Mesenchymal stem cell (in vitro differentiated cells and primary cell): ENCODE results near the gene NID2.

Experiments used
- DNase-seq: peaks from one replicate; pipeline ENCODE4 v3.0.0-alpha.2; 2013
- H2AFZ ChIP-seq: one replicate; pipeline ENCODE4 v1.6.1; 2013; ENCODE audit warnings: low read depth, mild to moderate bottlenecking, control low read depth, inconsistent platforms, low read length, moderate library complexity
- H2AK5ac ChIP-seq: 2 replicates; pipeline ENCODE4 v1.6.1; 2013; ENCODE audit warnings: low read length, moderate library complexity, mild to moderate bottlenecking, inconsistent platforms; ENCODE audit not compliant: severe bottlenecking
- H2BK120ac ChIP-seq: one replicate; pipeline ENCODE4 v1.6.1; 2013; ENCODE audit warnings: low read depth, mild to moderate bottlenecking, inconsistent platforms, low read length, moderate library complexity
- H2BK12ac ChIP-seq, 2 experiments: one replicate each; pipeline ENCODE4 v1.6.1; 2013; ENCODE audit warnings: inconsistent platforms in 2 of 2, low read length in 2 of 2, mild to moderate bottlenecking in 2 of 2, moderate library complexity in 2 of 2, control low read depth in 1 of 2
- H2BK15ac ChIP-seq: one replicate; pipeline ENCODE4 v1.6.1; 2013; ENCODE audit warnings: mild to moderate bottlenecking, low read depth, inconsistent platforms; ENCODE audit not compliant: poor library complexity, severe bottlenecking
- H2BK5ac ChIP-seq: 2 replicates; pipeline ENCODE4 v1.6.1; 2013; ENCODE audit warnings: low read depth, mild to moderate bottlenecking, low read length, control low read depth, inconsistent platforms; ENCODE audit not compliant: poor library complexity, severe bottlenecking
- H3K14ac ChIP-seq, 2 experiments: one replicate each; pipeline ENCODE4 v1.6.1; 2013; ENCODE audit warnings: inconsistent platforms in 2 of 2, low read length in 2 of 2, control low read depth in 1 of 2, mild to moderate bottlenecking in 1 of 2, moderate library complexity in 1 of 2
- H3K18ac ChIP-seq, 2 experiments: one replicate each; pipeline ENCODE4 v1.6.1; 2013; ENCODE audit warnings: inconsistent platforms in 2 of 2, low read length in 2 of 2, control low read depth in 1 of 2, low read depth in 1 of 2, mild to moderate bottlenecking in 1 of 2
- H3K23ac ChIP-seq, 2 experiments: one replicate each; pipeline ENCODE4 v1.6.1; 2013; ENCODE audit warnings: inconsistent platforms in 2 of 2, low read length in 2 of 2, mild to moderate bottlenecking in 2 of 2, moderate library complexity in 2 of 2, control low read depth in 1 of 2
- H3K27ac ChIP-seq: 2 replicates; pipeline ENCODE4 v1.5.1; 2013; ENCODE audit warnings: mild to moderate bottlenecking, moderate library complexity, low read length, control low read depth, inconsistent platforms; ENCODE audit not compliant: poor library complexity, severe bottlenecking
- H3K27me3 ChIP-seq, 2 experiments: 2 replicates each; pipeline versions ENCODE4 v1.6.1 to v1.7.0; 2013; ENCODE audit warnings: low read length in 2 of 2, mild to moderate bottlenecking in 2 of 2, moderate library complexity in 2 of 2, control low read depth in 1 of 2, inconsistent platforms in 1 of 2; ENCODE audit not compliant: control insufficient read depth in 1 of 2, insufficient read depth in 1 of 2
- H3K36me3 ChIP-seq, 2 experiments: 2 replicates each; pipeline versions ENCODE4 v1.6.1 to v1.7.0; 2013; ENCODE audit warnings: low read length in 2 of 2, control low read depth in 1 of 2, inconsistent platforms in 1 of 2, low read depth in 1 of 2, mild to moderate bottlenecking in 1 of 2; ENCODE audit not compliant: insufficient read depth in 2 of 2, control insufficient read depth in 1 of 2
- H3K4ac ChIP-seq, 2 experiments: one replicate each; pipeline ENCODE4 v1.6.1; 2013; ENCODE audit warnings: inconsistent platforms in 2 of 2, low read length in 2 of 2, mild to moderate bottlenecking in 2 of 2, moderate library complexity in 2 of 2, control low read depth in 1 of 2, low read depth in 1 of 2
- H3K4me1 ChIP-seq: 2 replicates; pipeline ENCODE4 v1.6.1; 2013; ENCODE audit warnings: low read depth, low read length, control low read depth; ENCODE audit not compliant: control insufficient read depth, insufficient read depth
- H3K4me2 ChIP-seq: 2 replicates; pipeline ENCODE4 v1.6.1; 2013; ENCODE audit warnings: low read length, mild to moderate bottlenecking, inconsistent platforms; ENCODE audit not compliant: poor library complexity, severe bottlenecking
- H3K4me3 ChIP-seq, 2 experiments: 2 replicates each; pipeline versions ENCODE4 v1.5.1 to v1.7.0; 2013; ENCODE audit warnings: low read length in 2 of 2, mild to moderate bottlenecking in 2 of 2, control low read depth in 1 of 2, low read depth in 1 of 2; ENCODE audit not compliant: insufficient read depth in 1 of 2
- H3K79me1 ChIP-seq: replicated peaks from 2 replicates; pipeline ENCODE4 v1.6.1; 2013; ENCODE audit warnings: mild to moderate bottlenecking, control low read depth, low read length, inconsistent platforms; ENCODE audit not compliant: poor library complexity, severe bottlenecking
- H3K9ac ChIP-seq: 2 replicates; pipeline ENCODE4 v1.7.0; 2013; ENCODE audit warnings: mild to moderate bottlenecking, low read length, moderate library complexity
- H3K9me3 ChIP-seq: 2 replicates; pipeline ENCODE4 v1.7.0; 2013; ENCODE audit warnings: mild to moderate bottlenecking, low read length; ENCODE audit not compliant: control insufficient read depth
- H4K8ac ChIP-seq: one replicate; pipeline ENCODE4 v1.6.1; 2013; ENCODE audit warnings: inconsistent platforms, mild to moderate bottlenecking, low read length, moderate library complexity
- H4K91ac ChIP-seq: one replicate; pipeline ENCODE4 v1.6.1; 2013; ENCODE audit warnings: mild to moderate bottlenecking, low read length, inconsistent platforms
- WGBS: methylation state at CpG from one replicate; pipeline ENCODE4 v1.1.7; 2013; ENCODE audit warnings: mixed read lengths; 5-methylcytosine and 5-hydroxymethylcytosine counted together

The NID2 gene

GRCh38 chr14:52011523-52011922 lies 57.3 kb downstream of the NID2 start:
- H3K36me3 ChIP-seq, result peaks cover 24 to 81% of the 10 kb centered on the region in 2 experiments
- peaks cover 5% of the 10 kb centered on the region for H3K79me1 ChIP-seq
- H3K23ac ChIP-seq, result no peak overlapping the region
- no peak overlapping the region for H3K9ac ChIP-seq
- H2BK120ac ChIP-seq, result no peak overlapping the region
- H3K4me3 ChIP-seq, result no peak overlapping the region
- peaks cover 2% of the 10 kb centered on the region for H3K4me1 ChIP-seq
- DNase-seq, result no peak
- H4K8ac ChIP-seq, result no peak overlapping the region
- H2AK5ac ChIP-seq, result no peak overlapping the region
- no peak overlapping the region for H3K18ac ChIP-seq
- no peak overlapping the region for H3K4me2 ChIP-seq
- no peak overlapping the region for H2BK5ac ChIP-seq
- no peak overlapping the region for H3K4ac ChIP-seq
- H2BK12ac ChIP-seq, result no peak overlapping the region
- H3K14ac ChIP-seq, result no peak overlapping the region
- no peak overlapping the region for H3K27ac ChIP-seq
- no peak overlapping the region for H2AFZ ChIP-seq
- no peak overlapping the region for H4K91ac ChIP-seq
- H3K9me3 ChIP-seq, result no peaks in the 10 kb centered on the region
- H2BK15ac ChIP-seq, result no peak overlapping the region
- peaks cover 0 to 6% of the 10 kb centered on the region in 2 experiments for H3K27me3 ChIP-seq
- WGBS, result 98% methylated on average over 8 of the region's 9 CpGs

DNA sequence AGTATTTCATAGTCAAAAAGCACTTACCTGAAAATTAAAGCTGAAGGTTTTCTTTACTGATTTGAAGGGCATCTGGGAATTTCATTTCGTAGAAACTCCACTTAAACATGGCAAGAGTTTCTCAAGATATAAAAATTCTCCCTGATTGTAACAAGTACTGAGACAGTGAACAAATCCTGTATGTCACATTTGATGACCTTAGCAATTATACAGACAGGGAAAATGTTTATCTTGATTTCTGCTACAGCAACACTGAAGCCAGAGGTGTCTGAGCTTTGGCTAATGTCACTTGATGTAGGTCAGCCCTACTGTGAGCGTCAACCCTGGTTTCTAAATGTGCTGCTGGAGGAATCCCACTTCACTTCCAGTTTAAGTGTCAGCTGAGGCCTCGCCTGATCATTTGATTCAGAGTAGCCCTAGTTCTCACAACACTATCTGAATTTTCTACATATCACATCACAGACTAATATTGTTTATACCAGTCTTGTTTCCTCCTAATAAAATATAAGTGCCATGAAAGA lies 58.6 kb downstream of the NID2 start:
- Histone ChIP-seq H3K9me3 (no peaks in the 10 kb centered on the region), H3K4me2 (no peak overlapping the region), H3K23ac (no peak overlapping the region), H3K27me3 (no peaks in the 10 kb centered on the region), H3K9ac (no peak overlapping the region), H2AFZ (no peak overlapping the region), H3K14ac (no peak overlapping the region), H3K27ac (no peak overlapping the region), H3K4me1 (peaks cover 2% of the 10 kb centered on the region), H2BK5ac (no peak overlapping the region), H3K79me1 (peaks cover 11% of the 10 kb centered on the region), H2BK15ac (no peak overlapping the region), H3K4me3 (no peak overlapping the region), H2BK120ac (no peak overlapping the region), H3K36me3 (peaks cover 24 to 92% of the 10 kb centered on the region in 2 experiments), H3K4ac (no peak overlapping the region), H4K8ac (no peak overlapping the region), H2AK5ac (no peak overlapping the region), H2BK12ac (no peak overlapping the region), H3K18ac (no peak overlapping the region), H4K91ac (no peak overlapping the region)
- DNase-seq, result no peak
- 92% methylated on average over 2 of the region's 3 CpGs for WGBS

- no peak overlapping the region for H2AK5ac ChIP-seq
- no peaks in the 10 kb centered on the region for H3K9me3 ChIP-seq
- peaks cover 13% of the 10 kb centered on the region for H3K79me1 ChIP-seq
- no peak overlapping the region for H4K91ac ChIP-seq
- no peak overlapping the region for H2BK120ac ChIP-seq
- WGBS, result 97% methylated on average over 3 of the region's 4 CpGs
- no peak overlapping the region for H3K4ac ChIP-seq
- no peak overlapping the region for H3K23ac ChIP-seq
- no peaks in the 10 kb centered on the region for H3K27me3 ChIP-seq
- DNase-seq, result no peak
- H4K8ac ChIP-seq, result no peak overlapping the region
- no peak overlapping the region for H2AFZ ChIP-seq
- H3K9ac ChIP-seq, result no peak overlapping the region
- H3K4me2 ChIP-seq, result no peak overlapping the region
- H3K14ac ChIP-seq, result no peak overlapping the region
- no peak overlapping the region for H3K27ac ChIP-seq
- no peak overlapping the region for H3K18ac ChIP-seq
- no peak overlapping the region for H2BK12ac ChIP-seq
- peaks cover 2% of the 10 kb centered on the region for H3K4me1 ChIP-seq
- peaks cover 21 to 93% of the 10 kb centered on the region in 2 experiments for H3K36me3 ChIP-seq
- H3K4me3 ChIP-seq, result no peak overlapping the region
- H2BK15ac ChIP-seq, result no peak overlapping the region
- no peak overlapping the region for H2BK5ac ChIP-seq
Measured at GRCh38 chr14:52008136-52008535, 60.7 kb downstream of the NID2 start.

- Histone ChIP-seq H3K9ac (no peak overlapping the region), H2AFZ (no peak overlapping the region)
Measured at GRCh38 chr14:52007637-52008036, 61.2 kb downstream of the NID2 start.

More at GRCh38 chr14:52007637-52008036, 61.2 kb downstream of the NID2 start:
- Histone ChIP-seq H4K91ac (no peak overlapping the region), H3K36me3 (peaks cover 22 to 97% of the 10 kb centered on the region in 2 experiments), H4K8ac (no peak overlapping the region), H2AK5ac (no peak overlapping the region), H3K27ac (no peak overlapping the region), H3K9me3 (no peaks in the 10 kb centered on the region), H2BK120ac (no peak overlapping the region), H3K23ac (no peak overlapping the region), H3K4me1 (peaks cover under 1% of the 10 kb centered on the region), H3K4ac (no peak overlapping the region), H3K4me2 (no peak overlapping the region), H2BK12ac (no peak overlapping the region), H3K4me3 (no peak overlapping the region), H2BK5ac (no peak overlapping the region), H3K18ac (no peak overlapping the region), H3K79me1 (peaks cover 15% of the 10 kb centered on the region), H3K27me3 (no peaks in the 10 kb centered on the region), H2BK15ac (no peak overlapping the region), H3K14ac (no peak overlapping the region)
- WGBS, result no CpG with 5 or more reads among the region's 1 CpG
- no peak for DNase-seq
